Mucosa of rectum (tissue), 2 donors: ENCODE results near the gene ADRA2C.

Source experiments
- H3K27ac ChIP-seq, 2 donors: one replicate each; pipeline ENCODE4 v1.7.0; 2013; ENCODE audit warnings: inconsistent platforms in 2 of 2, low read depth in 2 of 2, low read length in 2 of 2
- H3K27me3 ChIP-seq, 2 donors: one replicate each; pipeline ENCODE4 v1.7.0; 2013; ENCODE audit warnings: low read length in 2 of 2; ENCODE audit not compliant: control insufficient read depth in 2 of 2, insufficient read depth in 2 of 2
- H3K36me3 ChIP-seq, 2 donors: one replicate each; pipeline ENCODE4 v1.7.0; 2013; ENCODE audit warnings: low read length in 2 of 2; ENCODE audit not compliant: control insufficient read depth in 2 of 2, insufficient read depth in 2 of 2
- H3K4me1 ChIP-seq, 2 donors: one replicate each; pipeline ENCODE4 v1.7.0; 2013; ENCODE audit warnings: low read length in 2 of 2, mild to moderate bottlenecking in 1 of 2; ENCODE audit not compliant: control insufficient read depth in 2 of 2, insufficient read depth in 2 of 2
- H3K4me3 ChIP-seq, 2 donors: one replicate each; pipeline ENCODE4 v1.7.0; 2013; ENCODE audit warnings: low read length in 2 of 2
- H3K9ac ChIP-seq, 2 donors: one replicate each; pipeline ENCODE4 v1.7.0; 2013; ENCODE audit warnings: low read length in 2 of 2, low read depth in 1 of 2, mild to moderate bottlenecking in 1 of 2
- H3K9me3 ChIP-seq, 2 donors: one replicate each; pipeline ENCODE4 v1.7.0; 2013; ENCODE audit warnings: low read length in 2 of 2; ENCODE audit not compliant: control insufficient read depth in 2 of 2
- donor health status: healthy.
- donor health status: Normal muscosa, but diverticular disease.

Gene ADRA2C

GRCh38 chr4:3784454-3785291 is 18.5 kb downstream of the ADRA2C start:
- Histone ChIP-seq H3K9ac (no peak overlapping the region), H3K36me3 (no peaks in the 10 kb centered on the region), H3K27ac (no peak overlapping the region), H3K9me3 (no peaks in the 10 kb centered on the region), H3K4me1 (no peaks in the 10 kb centered on the region), H3K27me3 (peaks cover 0 to 12% of the 10 kb centered on the region in 2 donors), H3K4me3 (no peak overlapping the region)

- no peak overlapping the region for H3K9ac ChIP-seq
- no peaks in the 10 kb centered on the region for H3K9me3 ChIP-seq
- H3K4me3 ChIP-seq, result no peak overlapping the region
- H3K27me3 ChIP-seq, result peaks cover 0 to 12% of the 10 kb centered on the region in 2 donors
- H3K27ac ChIP-seq, result no peak overlapping the region
- no peaks in the 10 kb centered on the region for H3K4me1 ChIP-seq
- H3K36me3 ChIP-seq, result no peaks in the 10 kb centered on the region
Observed at GRCh38 chr4:3785292-3785565, 19.0 kb downstream of the ADRA2C start.

GRCh38 chr4:3786196-3786869 is 20.1 kb downstream of the ADRA2C start:
- H3K27me3 ChIP-seq, result peaks cover 0 to 12% of the 10 kb centered on the region in 2 donors
- H3K36me3 ChIP-seq, result no peaks in the 10 kb centered on the region
- no peaks in the 10 kb centered on the region for H3K9me3 ChIP-seq
- H3K9ac ChIP-seq, result no peak overlapping the region
- no peaks in the 10 kb centered on the region for H3K4me1 ChIP-seq
- H3K27ac ChIP-seq, result no peak overlapping the region
- no peak overlapping the region for H3K4me3 ChIP-seq

- Histone ChIP-seq H3K27me3 (peaks cover 0 to 12% of the 10 kb centered on the region in 2 donors), H3K27ac (no peak overlapping the region), H3K9ac (no peak overlapping the region), H3K4me1 (no peaks in the 10 kb centered on the region), H3K9me3 (no peaks in the 10 kb centered on the region), H3K36me3 (no peaks in the 10 kb centered on the region), H3K4me3 (no peak overlapping the region)
Observed at GRCh38 chr4:3787489-3788365, 21.5 kb downstream of the ADRA2C start.

- Histone ChIP-seq H3K4me1 (no peaks in the 10 kb centered on the region), H3K36me3 (no peaks in the 10 kb centered on the region), H3K27ac (no peak overlapping the region), H3K27me3 (peaks cover 0 to 9% of the 10 kb centered on the region in 2 donors), H3K9me3 (no peaks in the 10 kb centered on the region), H3K9ac (no peak overlapping the region), H3K4me3 (no peak overlapping the region)
Observed at GRCh38 chr4:3788366-3788660, 22.1 kb downstream of the ADRA2C start.

- Histone ChIP-seq H3K27me3 (no peaks in the 10 kb centered on the region), H3K4me1 (no peaks in the 10 kb centered on the region), H3K4me3 (no peak overlapping the region), H3K9ac (no peak overlapping the region), H3K9me3 (no peaks in the 10 kb centered on the region), H3K27ac (no peak overlapping the region), H3K36me3 (no peaks in the 10 kb centered on the region)
Observed at GRCh38 chr4:3789587-3789986, 23.4 kb downstream of the ADRA2C start.

GRCh38 chr4:3790006-3790561 is 23.9 kb downstream of the ADRA2C start:
- Histone ChIP-seq H3K9me3 (no peaks in the 10 kb centered on the region), H3K27me3 (no peaks in the 10 kb centered on the region), H3K9ac (no peak overlapping the region), H3K27ac (no peak overlapping the region), H3K36me3 (no peaks in the 10 kb centered on the region), H3K4me1 (no peaks in the 10 kb centered on the region), H3K4me3 (no peak overlapping the region)

GRCh38 chr4:3791256-3791655 is 25.1 kb downstream of the ADRA2C start:
- Histone ChIP-seq H3K9me3 (peaks cover 0 to 3% of the 10 kb centered on the region in 2 donors), H3K4me1 (no peaks in the 10 kb centered on the region), H3K4me3 (no peak overlapping the region), H3K27me3 (no peaks in the 10 kb centered on the region), H3K27ac (no peak overlapping the region), H3K9ac (no peak overlapping the region), H3K36me3 (no peaks in the 10 kb centered on the region)

GRCh38 chr4:3791910-3792542 is 25.8 kb downstream of the ADRA2C start:
- no peak overlapping the region for H3K27ac ChIP-seq
- H3K9me3 ChIP-seq, result peaks cover 3 to 8% of the 10 kb centered on the region in 2 donors
- no peak overlapping the region for H3K9ac ChIP-seq
- no peaks in the 10 kb centered on the region for H3K36me3 ChIP-seq
- H3K4me3 ChIP-seq, result no peak overlapping the region
- no peaks in the 10 kb centered on the region for H3K27me3 ChIP-seq
- H3K4me1 ChIP-seq, result no peaks in the 10 kb centered on the region
